Islet precursor cell (in vitro differentiated cells): ENCODE measurements around the gene SPAG16.
A peak's percentile ranks its signal among the peaks of the same experiment; 100 is the strongest.

Experiments used
- DNase-seq: peaks from one replicate; pipeline ENCODE4 v3.0.0-alpha.2; 2018

The SPAG16 gene

DNA sequence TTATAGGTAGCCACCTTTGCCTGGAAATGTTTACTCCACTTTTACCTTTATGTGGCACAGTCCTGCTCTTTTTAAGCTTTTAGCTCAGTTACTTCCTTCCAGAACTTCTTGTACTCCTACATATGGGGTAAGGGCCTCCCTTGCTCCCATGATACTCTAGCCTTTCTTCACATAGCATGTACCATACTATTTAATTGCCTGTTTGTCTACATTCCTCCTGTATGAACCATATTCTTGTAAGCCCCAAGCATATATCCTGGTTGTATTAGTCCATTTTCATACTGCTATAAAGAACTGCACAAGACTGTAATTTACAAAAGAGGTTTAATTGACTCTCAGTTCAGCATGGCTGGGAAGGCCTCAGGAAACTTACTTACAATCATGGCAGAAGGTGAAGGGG, 1035.9 kb downstream of the SPAG16 start:
- DNase-seq = no peak

DNA sequence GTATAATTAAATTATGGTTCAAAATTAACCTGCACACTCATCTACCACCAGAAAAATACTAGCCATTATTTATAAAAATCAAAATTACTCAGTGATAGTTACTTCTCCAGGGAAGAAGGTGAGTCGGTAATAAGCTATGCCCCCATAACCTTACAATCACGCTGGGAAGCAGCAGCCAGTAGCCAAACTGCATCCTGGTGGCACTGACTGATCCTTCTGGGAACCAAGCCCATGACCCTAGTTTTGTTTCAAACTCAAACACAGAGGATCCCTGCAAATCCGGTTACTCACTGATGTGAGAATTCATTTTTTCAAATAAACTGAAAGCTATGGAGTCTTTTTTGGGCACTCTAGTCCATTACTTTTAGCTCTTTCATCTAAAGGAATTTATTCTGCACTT, 1038.4 kb downstream of the SPAG16 start:
- DNase-seq = no peak

DNA sequence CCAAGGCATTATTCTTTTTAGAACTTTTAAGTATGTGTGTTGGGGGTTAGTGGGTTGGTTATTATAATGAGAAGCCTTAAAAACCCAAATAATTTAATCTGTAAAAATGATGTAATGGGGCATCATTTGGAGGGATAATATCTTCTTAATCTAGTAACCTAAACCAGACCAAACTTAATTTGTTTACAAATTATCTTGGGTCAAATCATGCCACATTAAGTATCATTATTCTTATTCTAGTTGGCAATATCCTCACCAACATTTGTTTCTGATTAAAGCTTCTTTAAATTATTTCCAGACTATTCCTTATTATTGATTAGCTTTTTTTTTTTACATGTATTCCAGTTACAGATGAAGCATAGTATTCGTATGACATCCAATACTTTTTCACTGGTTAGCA, 1041.1 kb downstream of the SPAG16 start:
- DNase-seq = no peak

DNA sequence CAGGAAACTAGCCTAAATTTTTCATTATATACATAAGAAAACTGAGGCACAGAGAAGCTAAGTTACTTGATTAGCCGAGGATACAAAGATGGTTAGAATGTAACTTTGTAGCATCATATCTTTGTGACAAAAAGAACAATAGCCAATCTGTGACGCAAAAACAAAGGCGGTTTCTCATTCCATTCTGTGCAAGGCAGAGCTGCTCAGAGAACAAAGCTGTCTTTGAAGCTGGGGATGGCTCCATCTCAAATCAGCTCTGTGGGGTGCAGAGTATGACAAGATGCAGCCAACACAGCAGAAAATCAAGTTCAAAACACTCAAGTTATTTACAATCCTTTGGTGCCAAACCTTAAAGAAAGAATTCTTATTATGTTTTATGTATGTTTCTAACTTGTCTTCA, 1044.7 kb downstream of the SPAG16 start:
- no peak for DNase-seq

DNA sequence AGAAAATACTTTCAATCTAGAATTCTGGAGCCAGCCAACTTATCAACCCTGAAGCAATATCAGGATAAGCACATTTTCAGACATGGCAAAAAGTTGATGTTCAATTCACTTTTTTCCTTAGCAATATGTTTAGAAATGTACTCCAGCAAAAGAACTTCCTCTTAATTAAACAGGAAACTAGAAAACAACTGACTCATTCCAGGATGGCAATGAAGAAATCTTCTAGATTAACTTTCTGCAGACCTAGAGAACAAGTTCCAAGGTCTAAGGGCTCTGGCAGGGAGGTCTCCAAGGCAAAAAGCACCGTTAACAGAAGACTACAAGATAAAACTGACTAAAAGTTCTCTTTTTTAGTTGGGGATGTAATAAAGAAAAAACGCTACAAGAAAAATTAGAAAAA, 1057.4 kb downstream of the SPAG16 start:
- DNase-seq = no peak

DNA sequence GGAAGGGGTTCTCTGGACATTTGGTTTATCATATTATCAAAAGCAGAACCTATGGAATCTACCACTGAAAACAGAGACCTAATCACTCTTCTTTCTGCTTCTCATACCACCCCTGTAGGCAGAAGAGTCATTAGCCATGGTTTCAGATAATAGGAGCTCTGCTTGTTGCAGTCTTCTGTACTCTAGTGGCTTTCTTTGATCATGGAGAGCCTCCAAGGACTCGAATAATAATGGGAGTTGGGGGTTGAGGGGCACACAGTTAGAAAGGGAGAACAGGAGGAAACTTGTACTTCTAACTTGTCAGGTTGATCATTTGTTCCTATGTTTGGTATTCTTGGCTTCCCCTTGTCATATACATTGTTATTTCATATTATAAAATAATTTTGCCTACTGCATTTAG, 1074.2 kb downstream of the SPAG16 start:
- DNase-seq = no peak

DNA sequence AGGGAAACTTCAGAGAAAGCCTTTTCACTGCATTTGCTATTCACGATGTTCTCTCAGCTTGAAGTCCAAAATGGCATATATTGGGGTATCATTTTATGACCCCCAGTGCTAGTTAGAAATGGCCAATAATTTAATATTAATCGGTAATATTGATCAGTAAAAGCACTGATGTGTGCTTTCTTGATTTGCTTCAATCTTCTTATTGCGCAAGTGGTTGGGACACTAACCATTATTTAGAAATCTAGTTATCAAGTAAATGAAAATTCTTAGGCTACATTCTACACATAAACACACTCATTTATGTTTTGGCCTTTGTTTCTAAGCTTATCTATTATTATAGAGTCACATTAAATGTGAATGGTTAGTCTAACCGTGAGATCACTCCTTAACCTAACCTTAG, 1076.9 kb downstream of the SPAG16 start:
- DNase-seq = no peak

DNA sequence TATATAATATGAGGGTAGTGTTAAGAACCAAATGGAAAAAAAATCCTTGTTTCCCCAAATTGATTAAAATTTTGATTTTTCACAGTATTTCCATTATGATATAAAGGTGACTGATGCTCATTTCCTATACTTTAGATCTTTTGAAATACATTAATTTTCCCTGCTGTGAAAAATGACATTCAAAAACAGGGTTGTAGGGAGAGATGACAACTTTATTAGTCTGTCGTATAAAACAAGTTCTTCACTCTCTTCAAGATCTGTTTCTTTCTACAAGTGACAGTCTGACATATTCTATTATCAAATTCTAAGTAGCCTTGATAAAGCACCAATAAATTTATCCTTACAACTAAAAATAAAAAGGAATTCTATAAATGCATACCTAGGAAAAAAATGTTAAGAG, 1081.3 kb downstream of the SPAG16 start:
- no peak for DNase-seq

DNA sequence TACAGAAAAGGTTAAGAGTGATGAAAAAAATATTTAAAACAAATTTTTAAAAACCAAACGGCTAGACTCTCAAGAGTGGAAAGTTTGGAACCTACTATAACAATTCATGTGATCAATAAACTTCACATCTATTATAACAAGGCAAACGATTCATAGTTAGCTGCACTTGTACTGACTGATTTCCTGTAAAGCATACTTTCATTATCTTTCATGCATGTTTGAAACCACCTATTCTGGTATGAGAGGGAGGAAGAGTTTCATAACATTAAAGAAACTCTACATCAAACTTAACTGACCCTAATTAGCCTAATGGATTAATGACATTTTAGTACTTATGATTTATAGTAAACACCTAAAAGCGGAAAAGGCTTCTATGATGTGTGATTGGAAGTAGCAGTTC, 1082.9 kb downstream of the SPAG16 start:
- DNase-seq = no peak

DNA sequence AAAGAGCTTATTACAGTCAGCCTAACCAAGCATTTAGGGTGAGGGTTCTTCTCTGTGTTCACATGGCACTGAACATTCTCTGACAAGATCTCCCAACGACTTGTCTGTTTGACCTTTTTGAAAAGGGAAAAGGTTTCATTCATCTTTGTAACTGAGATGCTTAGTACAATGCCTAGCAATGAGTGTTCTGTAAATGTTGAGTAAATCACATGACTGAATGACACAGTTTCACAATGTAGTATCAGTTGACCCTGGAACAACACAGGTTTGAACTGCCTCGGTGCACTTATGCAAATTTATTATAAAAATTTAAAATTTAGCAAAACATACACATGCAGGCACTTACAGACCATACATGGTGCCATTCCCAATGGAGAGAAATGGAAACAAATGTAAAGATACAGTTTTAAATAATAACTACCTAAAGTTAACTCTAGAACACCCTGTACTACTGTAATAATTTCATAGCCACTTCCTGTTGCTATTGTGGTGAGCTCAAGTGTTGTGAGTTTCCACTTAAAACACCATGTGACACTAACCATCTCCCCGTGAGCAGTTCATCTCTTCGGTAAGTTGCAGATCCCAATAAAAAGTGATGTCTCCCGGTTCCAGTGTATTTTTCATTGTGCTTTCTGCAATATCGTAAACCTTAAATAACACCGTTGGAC, 1092.5 kb downstream of the SPAG16 start:
- DNase-seq = no peak

DNA sequence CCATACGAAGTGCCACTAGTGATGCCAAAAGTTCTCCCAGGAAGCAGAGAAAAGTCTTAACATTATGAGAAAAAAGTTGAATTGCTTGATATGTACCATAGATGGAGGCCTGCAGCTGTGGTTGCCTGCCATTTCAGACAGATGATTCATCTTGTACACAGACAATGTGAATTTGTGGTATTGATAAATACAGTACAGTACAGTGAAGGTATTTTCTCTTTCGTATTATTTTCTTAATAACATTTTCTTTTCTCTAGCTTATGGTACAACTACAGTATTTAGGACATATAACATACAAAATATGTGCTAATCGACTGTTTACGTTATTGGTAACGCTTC, 1093.0 kb downstream of the SPAG16 start:
- no peak for DNase-seq

DNA sequence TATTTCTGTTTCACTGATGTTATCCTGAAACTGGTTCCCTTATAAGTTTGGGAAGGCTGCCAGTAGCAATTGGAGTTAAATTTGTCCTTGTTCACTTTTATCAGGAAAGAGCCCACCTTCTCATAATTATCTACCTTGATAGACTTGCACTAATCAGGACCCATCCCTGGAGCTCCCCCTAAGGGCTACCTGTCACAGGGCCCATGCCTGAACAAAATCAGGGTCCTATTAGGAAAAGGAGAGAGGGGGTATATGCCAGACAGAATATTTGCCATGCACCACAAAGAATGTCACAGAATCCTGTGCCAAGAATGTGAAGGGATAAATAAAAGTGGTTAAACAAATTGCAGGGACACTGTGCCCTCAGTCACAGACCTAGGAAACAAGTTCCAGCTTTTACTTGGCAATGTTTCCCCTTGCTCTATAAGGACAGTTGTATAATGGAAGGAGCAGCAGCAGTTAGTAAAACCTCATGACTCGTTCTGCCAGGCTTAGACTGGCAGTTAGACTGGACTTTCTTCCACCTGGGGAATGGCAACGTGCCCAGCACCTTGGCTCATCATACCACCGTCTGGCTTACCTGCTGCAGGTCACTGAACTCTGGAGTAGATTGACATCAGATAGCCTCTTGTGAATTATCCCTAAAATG, 1094.3 kb downstream of the SPAG16 start:
- no peak for DNase-seq

DNA sequence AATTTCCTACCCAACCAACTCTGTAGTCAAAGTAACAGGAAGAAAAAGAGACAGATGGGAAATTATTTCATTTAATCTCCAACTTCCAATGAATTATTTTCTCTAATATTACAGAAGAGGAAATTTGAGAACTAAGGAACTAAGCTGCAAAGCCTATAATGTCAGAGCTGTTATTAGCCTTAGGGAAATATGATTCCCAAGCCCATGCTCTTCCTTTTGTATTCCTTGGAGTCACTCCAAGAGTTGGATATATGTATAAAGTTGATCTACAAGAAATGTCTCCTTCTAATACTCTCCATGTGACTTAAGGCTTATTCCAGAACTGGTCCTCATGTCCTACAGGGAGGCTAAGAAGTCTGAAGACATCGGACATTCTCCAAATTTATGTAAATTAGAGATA, 1095.0 kb downstream of the SPAG16 start:
- DNase-seq = no peak

DNA sequence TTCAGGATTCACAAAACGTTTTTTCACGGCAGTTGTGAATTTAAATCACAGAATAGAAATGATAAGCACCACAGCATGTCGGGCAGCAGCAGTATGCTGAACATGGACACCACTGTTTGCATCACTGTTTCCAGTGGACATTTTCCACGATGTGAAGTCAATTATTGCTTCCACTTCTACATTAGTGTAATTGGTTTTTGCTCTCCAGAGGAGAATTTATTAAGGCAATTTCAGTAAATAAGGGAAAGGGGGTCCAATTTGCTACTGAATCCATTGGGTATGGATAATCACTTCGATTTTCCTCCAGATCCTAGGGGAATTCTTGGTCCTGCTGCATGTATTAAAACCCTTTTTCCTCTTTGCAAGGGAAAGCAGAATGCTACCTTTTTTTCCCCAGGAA, 1096.4 kb downstream of the SPAG16 start:
- no peak for DNase-seq

DNA sequence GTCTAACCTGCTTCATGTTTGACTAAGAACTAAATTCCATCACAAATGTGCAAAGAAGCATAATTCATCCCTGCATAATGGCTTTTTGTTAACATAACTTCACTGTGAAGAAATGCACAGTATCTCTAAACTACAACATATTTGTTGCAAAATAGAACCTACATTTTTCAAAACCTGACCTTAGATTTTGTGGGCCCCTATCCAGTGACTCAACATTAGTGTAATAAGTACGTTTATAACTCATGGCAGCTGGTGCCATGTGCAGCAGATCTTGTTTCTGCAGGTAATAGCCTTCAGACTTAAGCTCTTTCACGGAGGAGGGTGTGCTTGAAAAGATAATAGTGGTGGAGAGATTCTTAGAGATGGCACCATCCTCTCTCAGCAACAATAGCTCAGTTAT, 1098.0 kb downstream of the SPAG16 start:
- no peak for DNase-seq

DNA sequence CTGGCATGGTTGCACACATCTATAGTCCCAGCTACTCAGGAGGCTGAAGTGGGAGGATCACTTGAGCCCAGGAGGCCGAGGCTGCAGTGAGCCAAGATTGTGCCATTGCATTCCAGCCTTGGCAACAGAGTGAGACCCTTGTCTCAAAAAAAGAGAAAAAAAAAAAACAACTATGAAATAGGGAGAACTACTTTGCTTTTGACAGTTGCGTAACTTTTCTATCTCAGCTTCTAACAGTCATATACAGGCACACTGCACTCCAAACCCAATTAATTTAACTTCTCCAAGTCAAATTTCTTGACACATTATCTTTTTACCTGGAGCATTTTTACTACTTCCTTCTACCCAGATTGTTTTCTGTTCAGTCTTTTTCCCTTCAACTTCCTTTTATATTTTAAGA, 1102.5 kb downstream of the SPAG16 start:
- DNase-seq = no peak

DNA sequence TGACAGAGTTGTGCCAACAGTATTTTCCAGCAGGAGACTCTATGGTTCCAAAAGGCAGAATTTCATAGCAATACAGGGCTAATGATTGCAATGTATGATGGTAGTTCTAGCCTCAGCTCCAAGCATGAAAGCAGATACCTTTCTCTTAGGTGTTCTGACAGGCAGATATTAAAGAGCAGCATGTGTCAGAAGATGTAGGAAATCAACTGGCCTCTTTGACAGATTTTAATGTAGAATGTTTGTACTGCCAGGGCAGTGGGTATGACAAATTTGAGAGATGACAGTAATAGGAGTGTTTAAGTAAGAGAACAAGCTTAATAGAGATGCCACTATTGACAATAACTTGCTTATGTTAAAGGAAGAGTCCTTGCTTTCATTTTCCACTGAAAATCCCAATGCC, 1105.1 kb downstream of the SPAG16 start:
- DNase-seq = no peak

DNA sequence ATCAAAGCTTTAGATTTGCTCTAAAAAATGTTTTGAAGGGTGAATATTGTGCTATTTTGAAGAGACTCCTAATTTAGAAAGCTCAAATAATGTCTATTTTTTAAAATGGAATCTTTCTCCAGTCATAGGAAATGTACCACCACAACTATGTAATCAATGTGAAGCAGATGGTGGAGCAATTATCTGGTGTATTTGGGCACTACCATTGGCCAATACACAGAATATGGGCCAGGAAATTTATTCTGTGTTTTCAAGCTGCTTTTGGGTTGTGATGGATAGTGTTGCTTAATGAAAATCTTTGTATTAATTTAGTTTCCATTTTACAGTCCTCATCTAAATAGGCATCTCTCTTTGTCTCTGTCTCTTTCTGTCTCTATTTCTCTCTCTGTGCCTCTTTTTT, 1109.5 kb downstream of the SPAG16 start:
- no peak for DNase-seq

DNA sequence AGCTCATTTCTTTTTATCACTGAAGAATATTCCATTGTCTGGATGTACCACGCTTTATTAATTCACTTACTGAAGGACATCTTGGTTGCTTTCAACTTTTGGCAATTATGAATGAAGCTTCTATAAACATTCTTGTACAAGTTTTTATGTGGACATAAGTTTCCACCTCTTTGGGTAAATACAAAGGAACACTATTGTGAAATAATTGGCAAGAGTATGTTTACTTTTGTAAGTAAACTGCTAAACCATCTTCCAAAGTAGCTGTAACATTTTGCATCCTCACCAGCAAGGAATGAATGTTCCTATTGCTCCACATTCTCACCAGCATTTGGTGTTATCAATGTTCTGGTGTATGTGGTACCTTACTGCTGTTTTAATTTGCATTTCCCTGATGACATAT, 1110.8 kb downstream of the SPAG16 start:
- DNase-seq = no peak

DNA sequence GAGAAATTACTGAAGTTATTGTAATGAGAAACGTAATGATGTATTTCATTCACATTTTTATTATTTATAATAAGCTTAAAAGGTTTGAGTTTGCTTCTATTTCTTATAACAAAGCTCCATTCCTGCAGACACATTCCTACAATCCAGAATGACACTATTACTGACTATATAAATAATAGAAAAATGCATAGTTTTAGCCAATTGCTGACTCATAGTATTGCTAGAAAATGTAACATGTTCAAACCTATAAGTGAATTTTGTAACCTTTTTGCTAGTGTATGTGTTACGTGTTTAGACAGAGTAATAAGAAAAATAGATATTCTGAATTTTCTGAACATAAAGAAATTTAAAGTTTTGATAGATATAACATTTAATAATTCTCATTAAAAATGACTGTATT, 1117.3 kb downstream of the SPAG16 start:
- DNase-seq = no peak

DNA sequence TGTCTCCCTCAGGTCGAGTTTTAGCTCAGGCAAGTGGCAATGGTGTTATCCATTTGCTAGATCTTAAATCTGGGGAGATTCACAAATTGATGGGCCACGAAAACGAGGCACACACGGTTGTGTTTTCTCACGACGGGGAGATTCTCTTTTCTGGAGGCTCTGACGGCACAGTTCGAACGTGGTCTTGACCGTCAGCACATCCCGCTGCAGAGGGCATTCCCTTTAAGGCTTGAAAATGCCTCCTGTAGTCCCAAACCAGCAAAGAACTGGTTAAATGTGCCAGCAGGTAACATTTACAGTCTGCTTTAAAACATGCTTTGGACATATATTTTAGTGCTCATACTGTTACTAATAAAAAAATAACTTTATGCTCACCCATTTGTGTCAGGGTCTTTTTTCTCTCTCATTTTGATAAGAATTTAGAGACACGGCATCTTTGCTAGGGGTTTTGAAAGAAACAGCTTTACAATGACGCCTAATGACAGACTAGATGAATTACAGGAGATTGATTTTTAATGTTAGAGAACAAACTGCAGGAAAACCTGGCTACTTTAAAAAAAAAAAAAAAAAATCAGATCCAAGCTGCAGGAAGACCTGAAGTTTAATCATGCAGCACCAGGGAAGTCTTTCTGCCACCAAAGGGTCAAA, 1126.0 kb downstream of the SPAG16 start:
- DNase-seq = no peak

DNA sequence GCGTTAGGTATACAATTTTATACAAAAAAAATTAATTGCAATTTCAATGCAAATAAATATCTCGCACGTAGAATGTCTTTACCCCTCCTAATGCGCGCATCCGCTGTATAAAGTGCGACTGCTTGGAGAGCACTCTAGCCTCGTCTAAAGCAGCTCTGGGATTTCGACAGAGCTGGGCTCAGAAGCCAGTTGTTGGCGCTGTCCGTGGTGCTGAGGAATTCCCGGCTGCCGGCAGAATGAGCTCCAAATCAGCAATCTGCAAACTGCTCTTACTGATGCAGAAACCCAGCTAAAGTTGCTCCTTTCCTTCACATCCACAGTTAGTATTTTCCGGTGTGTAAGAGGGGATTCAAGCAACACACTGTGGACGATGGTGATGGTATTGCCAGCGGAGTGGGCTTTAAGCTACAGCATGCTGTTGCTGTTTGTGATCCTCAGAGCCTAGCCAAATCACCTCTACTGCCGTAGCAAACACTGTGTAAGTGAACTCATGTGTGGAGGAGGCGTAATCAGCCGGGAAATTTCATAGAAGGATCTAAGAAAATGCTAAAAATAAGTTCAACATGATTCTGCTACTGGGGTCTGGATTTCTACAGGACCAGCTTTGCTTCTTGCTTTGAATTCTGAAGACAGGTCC, 1126.8 kb downstream of the SPAG16 start, which contains the start of gene VWC2L:
Gene VWC2L, plus strand, starts transcription at position 137 of the 637 bp plus-strand sequence. CDS start 3,140 bp downstream, outside the sequence.
- DNase-seq = peak; percentile 92

DNA sequence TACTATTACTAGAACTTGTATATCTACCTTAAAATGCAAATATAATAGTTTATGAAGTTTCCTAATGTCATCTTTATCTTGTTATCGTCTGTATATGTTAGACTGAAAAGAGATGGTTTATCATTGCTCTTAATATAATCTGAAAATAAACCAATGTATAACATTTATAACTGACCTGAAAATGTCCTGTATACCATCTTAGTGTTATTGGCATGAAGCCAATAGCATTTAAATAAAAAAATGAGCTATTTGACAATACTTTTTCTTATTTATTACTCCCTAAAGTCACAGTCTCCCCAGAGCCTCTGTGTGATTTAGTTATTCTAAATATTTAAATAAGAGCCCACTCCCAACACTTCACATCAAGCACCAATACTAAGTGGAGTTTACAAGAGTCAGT, 1128.4 kb downstream of the SPAG16 start:
- DNase-seq = no peak

DNA sequence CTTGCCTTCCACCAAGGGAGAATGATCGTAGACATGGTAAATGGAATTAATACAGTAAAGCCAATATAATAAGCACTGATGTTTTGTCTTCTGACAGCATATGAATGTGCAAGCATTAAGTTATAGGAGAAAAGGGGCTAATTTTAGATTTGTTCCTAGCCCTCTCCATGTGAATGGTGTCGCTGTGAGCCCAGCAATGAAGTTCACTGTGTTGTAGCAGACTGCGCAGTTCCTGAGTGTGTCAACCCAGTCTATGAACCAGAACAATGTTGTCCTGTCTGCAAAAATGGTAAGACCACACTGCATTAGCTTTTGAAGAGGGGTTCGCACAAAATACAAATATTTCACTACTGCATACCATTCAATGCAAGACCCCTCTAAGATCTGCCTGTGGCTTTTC, 1152.2 kb downstream of the SPAG16 start:
- DNase-seq = no peak
